Nucleus accumbens (tissue), 56 donors: Measurements from ENCODE around the gene EYA3.
A peak's percentile ranks its signal among the peaks of the same experiment; 100 is the strongest.

Experiments used
- DNase-seq, 56 donors: peaks; one replicate each; lab custom pipeline; 2025; lab: John Stamatoyannopoulos, UW

EYA3 gene

GRCh38 chr1:27951396-27951795 is 137.0 kb downstream of the EYA3 start:
- no peak for DNase-seq

- DNase-seq: no peak
Measured at GRCh38 chr1:27949027-27949426, 139.4 kb downstream of the EYA3 start.

DNA sequence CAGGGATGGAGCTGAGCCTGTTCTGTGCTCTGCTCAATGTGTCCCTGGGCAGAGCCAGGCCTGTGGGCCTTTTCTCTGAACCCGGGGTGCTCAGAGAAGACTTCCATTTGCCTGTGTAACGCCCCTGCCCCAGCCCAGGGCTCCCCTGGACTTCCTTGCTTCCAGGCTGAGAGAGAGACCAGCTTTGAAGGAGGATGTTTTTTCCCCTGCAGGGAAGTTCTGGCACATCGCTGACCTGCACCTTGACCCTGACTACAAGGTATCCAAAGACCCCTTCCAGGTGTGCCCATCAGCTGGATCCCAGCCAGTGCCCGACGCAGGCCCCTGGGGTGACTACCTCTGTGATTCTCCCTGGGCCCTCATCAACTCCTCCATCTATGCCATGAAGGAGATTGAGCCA is 143.4 kb downstream of the EYA3 start:
- no peak for DNase-seq

DNA sequence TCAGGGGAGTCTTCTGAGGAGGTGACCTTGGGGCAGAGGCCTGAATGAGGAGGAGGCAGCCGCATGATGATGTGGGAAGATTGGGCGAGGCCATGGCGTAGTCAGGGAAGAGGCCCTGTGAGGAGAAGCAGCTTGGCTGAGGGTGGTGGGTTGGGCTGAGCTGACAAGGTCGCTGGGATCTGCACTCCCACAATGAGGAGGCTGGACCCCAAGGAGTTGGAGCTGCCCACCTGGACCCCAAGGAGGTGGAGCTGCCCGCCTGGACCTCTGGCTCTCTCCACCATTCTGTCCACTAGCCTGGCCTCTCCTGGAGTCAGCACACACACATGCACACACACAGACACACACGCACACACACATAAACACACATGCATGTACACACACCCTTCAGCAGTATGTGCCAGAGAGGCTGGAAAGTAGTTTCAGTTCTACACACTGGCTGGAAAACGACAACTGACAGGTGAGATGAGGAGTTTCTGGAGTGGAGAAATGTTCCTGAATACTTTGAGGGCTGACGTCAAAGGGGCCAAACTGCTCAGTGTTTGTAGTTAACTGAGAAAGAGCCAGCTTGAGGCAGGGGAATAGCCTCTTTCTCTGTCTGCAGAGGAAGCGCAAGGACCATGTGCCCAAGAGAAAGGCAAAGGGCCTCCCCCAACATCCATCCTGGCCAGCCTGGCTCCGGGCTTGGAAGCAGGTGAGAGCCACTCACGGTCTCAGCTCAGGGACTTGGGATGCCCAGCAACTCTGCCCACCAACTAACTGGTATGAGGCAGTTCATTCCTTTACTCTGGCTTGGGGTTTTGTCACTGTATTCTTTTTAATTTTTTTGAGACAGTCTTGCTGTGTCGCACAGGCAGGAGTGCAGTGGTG is 146.5 kb downstream of the EYA3 start:
- DNase-seq: no peak

DNA sequence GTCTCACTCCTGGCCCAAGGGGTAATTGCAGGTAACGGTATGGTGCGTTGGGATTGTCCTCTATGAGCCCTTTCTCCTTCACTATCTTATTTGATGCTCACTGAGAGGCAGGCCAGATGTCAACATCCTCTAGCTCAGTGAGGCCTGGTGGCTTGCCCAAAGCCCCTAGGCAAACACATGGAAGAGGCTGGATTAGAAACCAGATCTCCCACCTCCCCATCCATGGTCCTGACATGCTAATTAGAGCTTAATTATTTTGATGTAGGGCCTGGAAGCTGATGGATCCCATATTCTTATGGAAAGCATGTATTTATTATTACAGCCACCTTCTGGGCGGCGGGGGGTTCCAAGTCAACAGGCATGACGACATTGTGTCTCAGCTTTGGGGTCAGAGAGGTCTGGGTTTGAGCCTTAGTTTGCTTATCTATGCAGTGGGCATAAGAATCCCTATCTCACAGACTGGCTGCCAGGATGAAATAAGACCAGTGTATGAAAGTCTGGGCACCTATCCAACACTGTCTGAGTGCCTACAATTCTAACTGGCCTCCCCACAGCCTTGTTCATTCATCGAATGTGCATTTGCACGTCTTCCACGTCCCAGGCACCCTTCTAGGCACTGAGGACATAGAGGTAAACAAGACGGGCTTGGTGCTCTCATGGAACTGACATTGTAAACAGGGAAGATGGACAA is 147.4 kb downstream of the EYA3 start:
- DNase-seq: no peak

DNA sequence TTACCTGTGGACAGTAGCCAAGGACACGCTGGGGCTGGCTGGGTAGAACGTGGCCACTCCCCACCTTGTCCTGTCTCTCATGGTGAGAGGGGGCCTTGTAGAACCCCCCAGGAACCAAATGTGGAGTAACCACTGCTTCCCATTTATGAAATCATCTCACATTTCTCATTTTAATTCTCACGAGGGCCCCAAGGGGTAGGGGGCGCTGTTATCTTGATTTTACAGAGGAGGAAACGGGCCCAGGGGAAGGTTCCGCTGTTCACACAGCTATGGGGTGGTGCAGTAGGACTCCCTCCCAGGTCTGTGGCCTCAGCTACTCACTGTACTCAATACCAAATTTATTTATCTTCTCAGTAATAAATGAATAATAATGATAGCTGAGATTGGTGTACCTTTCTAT is 148.1 kb downstream of the EYA3 start:
- DNase-seq: peak in 11 of 56 donors; percentile 2 to 43 (median 18)

- DNase-seq: no peak
Measured at GRCh38 chr1:27938488-27938887, 149.9 kb downstream of the EYA3 start.

DNA sequence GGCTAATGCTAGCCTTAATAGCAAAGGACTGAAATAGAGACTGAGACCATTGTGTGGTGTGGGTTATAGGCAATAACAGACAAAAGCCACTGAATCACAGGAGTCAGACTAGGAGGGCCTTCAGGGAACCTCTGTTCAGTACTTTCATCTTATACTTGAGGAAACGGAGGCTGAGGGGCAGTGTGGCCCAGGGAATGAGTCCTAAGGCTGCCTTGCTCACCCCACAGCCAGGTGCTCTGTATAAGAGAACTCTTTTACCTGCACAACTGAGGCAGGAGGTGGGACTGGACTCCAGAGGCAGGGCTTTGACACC is 150.9 kb downstream of the EYA3 start:
- no peak for DNase-seq

- no peak for DNase-seq
Measured at GRCh38 chr1:27936370-27936769, 152.0 kb downstream of the EYA3 start.

- DNase-seq: no peak
Measured at GRCh38 chr1:27935721-27936120, 152.7 kb downstream of the EYA3 start.

DNA sequence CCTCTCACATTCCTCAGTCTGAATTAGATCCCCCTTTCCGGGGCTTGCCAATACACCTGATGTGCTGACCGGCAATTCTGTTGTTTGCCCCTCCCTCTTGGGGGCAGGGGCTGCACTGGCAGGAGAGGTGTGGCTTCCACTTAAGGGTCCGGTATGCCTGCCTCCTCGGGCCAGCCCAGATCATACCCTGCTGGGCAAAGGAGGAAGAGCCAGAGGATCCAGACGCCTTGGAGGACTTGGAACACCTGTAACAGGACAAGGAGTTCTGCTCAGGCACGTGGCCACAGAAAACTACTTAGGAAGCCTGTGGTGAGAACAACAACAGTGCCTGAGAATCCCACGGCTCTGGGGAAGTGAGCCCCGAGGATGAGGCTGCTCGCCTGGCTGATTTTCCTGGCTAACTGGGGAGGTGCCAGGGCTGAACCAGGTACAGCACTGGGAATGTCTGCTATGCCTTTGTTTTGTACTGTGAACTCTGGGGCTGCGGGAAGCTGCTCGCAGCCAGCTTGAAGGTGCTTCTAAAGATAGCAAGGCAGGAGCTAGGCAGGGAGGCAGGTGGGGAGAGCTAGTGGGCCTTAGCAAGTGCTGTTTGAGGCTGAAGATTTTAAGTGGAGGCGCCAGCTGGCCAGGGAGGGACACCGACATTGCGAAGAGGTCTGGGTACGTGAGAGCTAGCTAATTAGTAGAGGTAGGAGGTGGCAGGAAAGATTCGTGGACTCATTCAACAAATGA is 153.4 kb downstream of the EYA3 start, which contains the start of gene SMPDL3B:
SMPDL3B (plus strand) TSS at position 183 of the 732 bp plus-strand sequence; CDS start at position 367, 184 bp downstream.
- DNase-seq: peak in 6 of 56 donors; percentile 6 to 28 (median 16)

DNA sequence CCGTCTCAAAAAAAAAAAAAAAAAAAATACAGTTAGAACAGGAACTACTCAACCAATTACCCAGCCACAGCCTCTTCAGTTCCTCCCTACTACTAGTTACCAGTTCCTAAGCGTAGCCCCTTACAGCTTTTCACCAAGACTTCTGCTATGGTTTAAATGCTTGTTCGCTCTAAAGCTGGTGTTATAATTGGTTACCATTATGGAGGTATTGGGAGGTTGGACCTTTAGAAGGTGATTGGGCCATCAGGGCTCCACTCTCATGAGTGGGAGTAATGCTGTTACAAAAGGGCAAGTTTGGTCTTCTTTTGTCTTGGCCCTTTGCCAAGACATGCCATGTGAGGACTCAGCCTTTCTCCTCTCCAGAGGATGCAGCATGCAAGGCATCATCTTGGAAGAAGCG is 156.7 kb downstream of the EYA3 start:
- DNase-seq: no peak

DNA sequence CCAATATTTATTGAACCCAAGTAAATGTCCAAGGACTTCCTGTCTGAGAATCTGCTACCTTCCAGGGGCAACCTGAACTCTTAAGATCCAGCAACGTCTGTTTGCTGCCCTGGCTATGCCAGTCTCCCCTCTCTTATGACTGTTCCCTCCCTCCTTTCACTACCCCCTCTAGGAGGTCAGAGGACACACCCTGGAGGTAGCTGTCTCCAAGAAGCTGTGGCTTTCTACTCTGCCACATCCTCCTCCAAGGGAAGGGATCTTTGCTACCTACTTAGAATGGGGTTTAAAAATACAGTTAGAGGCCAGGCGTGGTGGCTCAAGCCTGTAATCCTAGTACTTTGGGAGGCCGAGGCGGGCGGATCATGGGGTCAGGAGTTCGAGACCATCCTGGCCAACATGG is 157.2 kb downstream of the EYA3 start:
- no peak for DNase-seq

- no peak for DNase-seq
Measured at GRCh38 chr1:27928216-27928954, 160.0 kb downstream of the EYA3 start.

DNA sequence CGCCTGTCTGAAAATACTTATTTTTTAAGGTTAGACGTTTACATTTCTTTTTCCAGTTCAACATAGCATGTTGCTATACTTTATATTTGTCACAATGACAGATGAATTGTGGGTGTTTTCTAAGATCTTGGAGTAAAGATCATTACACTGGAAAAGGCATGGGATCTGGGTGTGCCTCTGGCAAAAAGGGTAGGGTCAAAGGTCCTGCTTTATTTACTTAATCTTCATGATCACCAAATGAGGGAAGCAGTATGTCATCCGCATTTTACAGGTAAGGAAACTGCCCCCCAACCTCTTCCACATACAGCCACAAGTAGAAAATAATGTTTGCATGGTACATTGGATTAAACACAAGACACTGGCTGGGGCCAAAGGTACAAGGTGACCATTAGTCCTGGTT is 166.1 kb downstream of the EYA3 start:
- no peak for DNase-seq
